Measurements from ENCODE around the gene NF2.

GRCh38 chr22:29647954-29648737 lies 44.7 kb downstream of the NF2 start:
- TF ChIP-seq ZNF274 (IDR thresholded peaks at IDR 0.05; ENCODE audit: low read depth, low read length) (no peak), SUZ12 (IDR thresholded peaks at IDR 0.05; ENCODE audit: extremely low read depth, insufficient read depth, insufficient read length) (no peak)

Measured in NT2/D1 (cell line).